AG04450 (cell line): Measurements from ENCODE around the gene TAF11L8. TPM values are rescaled to one million over a fixed set of nuclear protein-coding genes. Genes with fewer than 3 reads are reported as not detected.
"Not testable (repeated sequence)": the region's sequence is repeated elsewhere in the genome, so short reads cannot be mapped to it uniquely, and the experiment has no call there.

Experiments
- CTCF ChIA-PET: fragments of 300-600, 350-600 bp; formaldehyde crosslinking; extraction: SDS; loops from one replicate; lab custom pipeline; 2022; ENCODE audit warnings: antibody characterized with exemption, inconsistent platforms; lab: Charles Lee
- POLR2A ChIA-PET: fragments of 350-600 bp; formaldehyde crosslinking; extraction: SDS; loops from one replicate; lab custom pipeline; 2021; ENCODE audit warnings: antibody characterized with exemption, inconsistent platforms; lab: Yijun Ruan, JAX
- DNase-seq: peaks from one replicate; pipeline ENCODE4 v3.0.0-alpha.2; 2011; ENCODE audit warnings: low read depth, low spot score
- H3K27ac ChIP-seq: one replicate; pipeline ENCODE4 v1.5.1; 2012; ENCODE audit warnings: low read depth, low read length, control low read depth
- H3K27me3 ChIP-seq: one replicate; pipeline ENCODE4 v1.6.0; 2012; ENCODE audit warnings: low read length; ENCODE audit not compliant: control insufficient read depth, insufficient read depth
- H3K4me3 ChIP-seq: 2 replicates; pipeline ENCODE4 v1.5.1; 2011; ENCODE audit warnings: mild to moderate bottlenecking, low read depth, low read length, control low read depth
- H3K9me3 ChIP-seq: 2 replicates; pipeline ENCODE4 v1.5.1; 2012; ENCODE audit warnings: low read length; ENCODE audit not compliant: control insufficient read depth, insufficient read depth
- CTCF ChIP-seq: IDR thresholded peaks from 2 replicates; pipeline ENCODE4 v1.5.1; 2011; ENCODE audit warnings: low read depth, low read length, control low read depth, inconsistent platforms
- polyA minus RNA-seq: library from RNA; depleted of rRNA, polyadenylated mRNA; stranded (reverse); fragments of >200 nt; gene quantifications from 2 replicates; pipeline ENCODE4 v1.2.3, GENCODE V29; 2011; rRNA and poly(A)+ RNA removed
- polyA plus RNA-seq: library from polyadenylated mRNA; depleted of rRNA; stranded (reverse); fragments of >200 nt; gene quantifications from 2 replicates; pipeline ENCODE4 v1.2.3, GENCODE V29; 2011; rRNA removed

TAF11L8 gene
- polyA plus RNA-seq = not detected in 2 replicates
- not detected in 2 replicates for polyA minus RNA-seq

GRCh38 chr5:17590860-17591259, at the start of gene TAF11L8:
TAF11L8 (minus strand) TSS chr5:17590960.
- H3K9me3 ChIP-seq, DNase-seq, H3K4me3 ChIP-seq, H3K27me3 ChIP-seq, POLR2A ChIA-PET, H3K27ac ChIP-seq, CTCF ChIA-PET: not testable (repeated sequence)

- no peaks in the 10 kb centered on the region for H3K27me3 ChIP-seq
These were observed 43.4 kb upstream of the TAF11L8 start, which contains the start of gene TAF11L14 for GRCh38 chr5:17634160-17634559. TAF11L14 (plus strand) TSS chr5:17634460.

GRCh38 chr5:17631788-17632187, 41.0 kb upstream of the TAF11L8 start, which contains the start of gene TAF11L13:
TAF11L13 (plus strand) TSS chr5:17632088.
- H3K4me3 ChIP-seq, H3K27me3 ChIP-seq, CTCF ChIA-PET, POLR2A ChIA-PET, H3K27ac ChIP-seq, DNase-seq: not testable (repeated sequence)
- peaks cover 10% of the 10 kb centered on the region for H3K9me3 ChIP-seq

More at GRCh38 chr5:17634160-17634559, 43.4 kb upstream of the TAF11L8 start, which contains the start of gene TAF11L14:
- Histone ChIP-seq H3K27ac (no peak within 1 kb of the TSS), H3K4me3 (no peak within 1 kb of the TSS), H3K9me3 (peaks cover 10% of the 10 kb centered on the region)
- no peak for DNase-seq
- CTCF ChIA-PET = no interaction called here
- POLR2A ChIA-PET = no interaction called here
- no peak for TF ChIP-seq CTCF

GRCh38 chr5:17625686-17626085, 34.9 kb upstream of the TAF11L8 start:
- ChIA-PET POLR2A (no interaction called here), CTCF (no interaction called here)
- TF ChIP-seq CTCF = no peak
- Histone ChIP-seq H3K27me3 (no peaks in the 10 kb centered on the region), H3K4me3 (no peak overlapping the region), H3K27ac (no peak overlapping the region), H3K9me3 (peaks cover 11% of the 10 kb centered on the region)
- no peak for DNase-seq

- no peaks in the 10 kb centered on the region for H3K27me3 ChIP-seq
- H3K27ac ChIP-seq = no peak overlapping the region
- no peak for TF ChIP-seq CTCF
- no peak overlapping the region for H3K4me3 ChIP-seq
- peaks cover 12% of the 10 kb centered on the region for H3K9me3 ChIP-seq
- ChIA-PET POLR2A (no interaction called here), CTCF (no interaction called here)
- DNase-seq = no peak
These were observed 29.9 kb upstream of the TAF11L8 start for GRCh38 chr5:17620627-17621026.

- no peaks in the 10 kb centered on the region for H3K27me3 ChIP-seq
- no peak for TF ChIP-seq CTCF
- DNase-seq = no peak
- POLR2A ChIA-PET = no interaction called here
- H3K27ac ChIP-seq = no peak overlapping the region
- peaks cover 15% of the 10 kb centered on the region for H3K9me3 ChIP-seq
- no peak overlapping the region for H3K4me3 ChIP-seq
- CTCF ChIA-PET = no interaction called here
These were observed 28.6 kb upstream of the TAF11L8 start for GRCh38 chr5:17619354-17619753.
